ENCODE results near the gene FBXO24. TPM values are rescaled to one million over a fixed set of nuclear protein-coding genes. Genes with fewer than 3 reads are reported as not detected.

The FBXO24 gene
- total and polyA plus RNA-seq, 9 of the 15 experiments (the other 6 are each of a cell fraction or from before 2014, with no cell fraction given): 0.17 to 0.95 (median 0.50) TPM

DNA sequence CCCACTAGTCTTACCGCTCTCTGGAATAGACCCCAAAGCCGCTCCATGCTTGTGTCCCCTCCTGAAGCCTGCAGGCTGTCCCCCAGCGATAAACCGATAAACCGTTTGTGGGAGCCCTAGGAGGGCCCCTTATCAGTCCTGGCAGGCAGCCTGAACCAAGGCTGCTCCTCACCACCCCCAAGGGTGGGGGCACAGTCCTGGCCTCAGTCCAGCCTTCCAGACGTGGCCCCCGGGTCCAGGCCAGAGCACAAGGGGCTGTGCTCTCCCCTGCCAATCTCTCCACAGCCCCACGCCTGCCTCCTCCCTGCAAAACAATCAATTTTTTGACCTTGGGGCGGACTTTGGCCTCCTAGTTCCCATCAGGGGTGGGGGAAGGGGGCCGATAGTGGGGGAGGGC, 55.3 kb downstream of the FBXO24 start, which contains the start of gene TFR2 (continued):
- TF ChIP-seq, protein P1, sequence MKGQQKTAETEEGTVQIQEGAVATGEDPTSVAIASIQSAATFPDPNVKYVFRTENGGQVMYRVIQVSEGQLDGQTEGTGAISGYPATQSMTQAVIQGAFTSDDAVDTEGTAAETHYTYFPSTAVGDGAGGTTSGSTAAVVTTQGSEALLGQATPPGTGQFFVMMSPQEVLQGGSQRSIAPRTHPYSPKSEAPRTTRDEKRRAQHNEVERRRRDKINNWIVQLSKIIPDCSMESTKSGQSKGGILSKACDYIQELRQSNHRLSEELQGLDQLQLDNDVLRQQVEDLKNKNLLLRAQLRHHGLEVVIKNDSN (CRISPR knock-in tag; IDR thresholded peaks at IDR 0.05): no peak
- TF ChIP-seq MAZ (CRISPR knock-in tag; conservative IDR thresholded peaks at IDR 0.05 in 1 of 2, IDR thresholded peaks at IDR 0.05 in 1 of 2): peak; percentile 99 to 100
- TF ChIP-seq ZNF668 (CRISPR knock-in tag; IDR thresholded peaks at IDR 0.05): no peak
- TF ChIP-seq BCL6 (CRISPR knock-in tag; IDR thresholded peaks at IDR 0.05): no peak
- TF ChIP-seq KDM4B (IDR thresholded peaks at IDR 0.05; ENCODE audit: borderline replicate concordance in 2 of 2, low read depth in 1 of 2): peak in 1 of 2 experiments; percentile 87; a peak in 2 of 4 replicates
- TF ChIP-seq PHF21A (IDR thresholded peaks at IDR 0.05; ENCODE audit: borderline replicate concordance, low read depth): no peak
- TF ChIP-seq CHD1 (IDR thresholded peaks at IDR 0.05; ENCODE audit: low read length): no peak
- peak; percentile 54; the same call in 1 of the 2 replicates for TF ChIP-seq KHSRP (IDR thresholded peaks at IDR 0.05)
- peak; percentile 90 for TF ChIP-seq PKNOX1 (IDR thresholded peaks at IDR 0.05)
- TF ChIP-seq FOXJ2 (tag; IDR thresholded peaks at IDR 0.05): no peak
- peak; percentile 42; the same call in 1 of the 2 replicates for TF ChIP-seq ZNF24 (IDR thresholded peaks at IDR 0.05)
- TF ChIP-seq ELF2 (CRISPR knock-in tag; IDR thresholded peaks at IDR 0.05): no peak
- TF ChIP-seq NFIX (CRISPR knock-in tag; IDR thresholded peaks at IDR 0.05; ENCODE audit: low read depth): 0 out of 2 replicates have a peak, but pooled peaks have one; percentile 23
- TF ChIP-seq SRSF3 (IDR thresholded peaks at IDR 0.05; ENCODE audit: insufficient read depth, low read length): no peak
- peak; percentile 96 for TF ChIP-seq SMARCE1 (IDR thresholded peaks at IDR 0.05)
- TF ChIP-seq ZNF717 (CRISPR knock-in tag; IDR thresholded peaks at IDR 0.05): no peak
- TF ChIP-seq ZNF830 (CRISPR knock-in tag; IDR thresholded peaks at IDR 0.05): no peak
- no peak for TF ChIP-seq MCM5 (IDR thresholded peaks at IDR 0.05; ENCODE audit: low read depth)
- TF ChIP-seq RBM34 (IDR thresholded peaks at IDR 0.05; ENCODE audit: borderline replicate concordance, insufficient read depth, low read length): no peak
- no peak for TF ChIP-seq TGIF2 (CRISPR knock-in tag; IDR thresholded peaks at IDR 0.05)
- peak; percentile 76; the same call in 1 of the 2 replicates for TF ChIP-seq ZNF644 (tag; IDR thresholded peaks at IDR 0.05; ENCODE audit: low read depth)
- peak; percentile 51; the same call in 1 of the 2 replicates for TF ChIP-seq POLR2G (IDR thresholded peaks at IDR 0.05; ENCODE audit: low read depth, low read length)
- TF ChIP-seq CUX1 (CRISPR knock-in tag; IDR thresholded peaks at IDR 0.05): no peak
- TF ChIP-seq CEBPG (CRISPR knock-in tag; IDR thresholded peaks at IDR 0.05): no peak
- no peak for TF ChIP-seq CEBPG (tag; conservative IDR thresholded peaks at IDR 0.05 in 1 of 2, IDR thresholded peaks at IDR 0.05 in 1 of 2)
